GM18909 (cell line): ENCODE data around the gene MLN.

Experiments used
- ATAC-seq: cut with Tn5 transposase; IDR thresholded peaks from one replicate; pipeline ENCODE4 v1.9.1; 2021; ENCODE audit warnings: mild to moderate bottlenecking; ENCODE audit not compliant: unreplicated experiment, poor library complexity

Gene MLN

GRCh38 chr6:33817489-33817888, 13.7 kb upstream of the MLN start:
- ATAC-seq: no peak

- no peak for ATAC-seq
These were observed 13.1 kb upstream of the MLN start for GRCh38 chr6:33816911-33817310.

- ATAC-seq: no peak
These were observed 12.1 kb upstream of the MLN start for GRCh38 chr6:33815854-33816253.

- ATAC-seq: no peak
These were observed 10.5 kb upstream of the MLN start for GRCh38 chr6:33813990-33814985.

- ATAC-seq: no peak
These were observed 9.6 kb upstream of the MLN start for GRCh38 chr6:33813246-33813904.

- ATAC-seq: no peak
These were observed 8.9 kb upstream of the MLN start for GRCh38 chr6:33812669-33813068.

- ATAC-seq: no peak
These were observed 5.8 kb upstream of the MLN start for GRCh38 chr6:33809594-33809993.

- no peak for ATAC-seq
These were observed 4.9 kb upstream of the MLN start for GRCh38 chr6:33808641-33809180.

- no peak for ATAC-seq
These were observed 3.8 kb upstream of the MLN start for GRCh38 chr6:33807606-33808005.

GRCh38 chr6:33806841-33807240, 3.0 kb upstream of the MLN start:
- no peak for ATAC-seq

- ATAC-seq: no peak
These were observed 1.4 kb downstream of the MLN start for GRCh38 chr6:33802186-33802958.

- no peak for ATAC-seq
These were observed 2.2 kb downstream of the MLN start for GRCh38 chr6:33801611-33802010.

GRCh38 chr6:33800248-33800969, 3.4 kb downstream of the MLN start:
- ATAC-seq: no peak

- ATAC-seq: no peak
These were observed 4.2 kb downstream of the MLN start for GRCh38 chr6:33799454-33800113.

GRCh38 chr6:33798343-33798848, 5.4 kb downstream of the MLN start:
- ATAC-seq: no peak

GRCh38 chr6:33797626-33798342, 6.0 kb downstream of the MLN start:
- ATAC-seq: no peak

- ATAC-seq: no peak
These were observed 8.7 kb downstream of the MLN start for GRCh38 chr6:33794910-33795623.

GRCh38 chr6:33792981-33793380, 10.8 kb downstream of the MLN start:
- ATAC-seq: no peak
